NCI-H345 treated with DMSO at 0.1 percent for 48 hours (cell line): ENCODE measurements around the gene SSBP3.

Source experiments
- DNase-seq: peaks from one replicate; lab custom pipeline; 2025; ENCODE audit not compliant: unreplicated experiment; lab: John Stamatoyannopoulos, UW

SSBP3 gene

GRCh38 chr1:54191525-54191924 lies 214.7 kb downstream of the SSBP3 start:
- DNase-seq, result no peak

GRCh38 chr1:54190526-54190925 lies 215.7 kb downstream of the SSBP3 start:
- no peak for DNase-seq

- DNase-seq, result no peak
Observed at GRCh38 chr1:54188291-54188690, 217.9 kb downstream of the SSBP3 start.

GRCh38 chr1:54186056-54186455 lies 220.1 kb downstream of the SSBP3 start:
- DNase-seq, result no peak

GRCh38 chr1:54180701-54181360 lies 225.4 kb downstream of the SSBP3 start:
- no peak for DNase-seq

GRCh38 chr1:54178296-54179070 lies 227.7 kb downstream of the SSBP3 start:
- DNase-seq, result no peak

- no peak for DNase-seq
Observed at GRCh38 chr1:54177726-54178125, 228.5 kb downstream of the SSBP3 start.

- no peak for DNase-seq
Observed at GRCh38 chr1:54176621-54177327, 229.4 kb downstream of the SSBP3 start.
